Measurements from ENCODE around the gene WNK3. TPM values are rescaled to one million over a fixed set of nuclear protein-coding genes. Genes with fewer than 3 reads are reported as not detected.

The WNK3 gene
- total and polyA plus RNA-seq, 2 donors (not counting 3 experiments of a cell fraction or from before 2014, with no cell fraction given): 0.30 to 2.7 TPM

- dilution Hi-C loops (cut with MboI; ENCODE audit: extremely low pct_ligation_motif_present, low sequenced_read_pairs): no loop called here
- BruUV-seq (replicated peaks): no TSS peak
- peak; percentile 86 for FAIRE-seq
Observed at GRCh38 chrX:54178100-54178940, 179.5 kb downstream of the WNK3 start.

More at GRCh38 chrX:54178100-54178940, 179.5 kb downstream of the WNK3 start:
- intact Hi-C loops (cut with micrococcal nuclease): no loop called here
- no peaks in the 10 kb centered on the region for H3K27me3 ChIP-seq (ENCODE audit: control insufficient read depth in 2 of 2, insufficient read depth in 2 of 2, low read length in 2 of 2)
- peak overlapping the region; percentile 37 for H3K9ac ChIP-seq (replicated peaks; ENCODE audit: extremely low read depth, insufficient read depth, low read length)
- peak; percentile 79 for TF ChIP-seq JUN (IDR thresholded peaks at IDR 0.05; ENCODE audit: borderline replicate concordance, insufficient read depth, insufficient read length, low read depth)
- TF ChIP-seq EZH2 (IDR thresholded peaks at IDR 0.05; ENCODE audit: borderline replicate concordance, low read depth, low read length, severe bottlenecking): no peak
- no peak for TF ChIP-seq POLR2A (IDR thresholded peaks at IDR 0.05; ENCODE audit: low read depth, low read length)
- TF ChIP-seq CTCF (IDR thresholded peaks at IDR 0.05; ENCODE audit: extremely low read depth in 1 of 2, insufficient read depth in 1 of 2, low read depth in 1 of 2, low read length in 2 of 2): no peak
- TF ChIP-seq MAX (IDR thresholded peaks at IDR 0.05; ENCODE audit: insufficient read depth, insufficient read length): no peak
- no peak for TF ChIP-seq GATA2 (IDR thresholded peaks at IDR 0.05; ENCODE audit: insufficient read depth, insufficient read length, low read depth, low read length)
- no peak for TF ChIP-seq MYC (IDR thresholded peaks at IDR 0.05; ENCODE audit: low read depth, low read length)
- TF ChIP-seq POLR2AphosphoS5 (IDR thresholded peaks at IDR 0.05; ENCODE audit: insufficient read depth, low read depth, low read length): no peak
- TF ChIP-seq FOS (IDR thresholded peaks at IDR 0.05; ENCODE audit: borderline replicate concordance, insufficient read depth, low read length): peak; percentile 66
- peak; percentile 64 for DNase-seq (ENCODE audit: low read depth, low spot score)
- peaks cover 76% of the 10 kb centered on the region for H3K79me2 ChIP-seq (ENCODE audit: control insufficient read depth, insufficient read depth, low read length)
- H2AFZ ChIP-seq (ENCODE audit: low read depth, low read length): no peak overlapping the region
- ChIA-PET CTCF (interaction anchor here (0.6 to 2.5 kb wide), 4 partner anchors 10 to 136 kb away, joined by 3 to 7 read pairs (median 4); partner anchors contain the start of gene PHF8), POLR2A (interaction anchor here (0.8 kb wide), 1 partner anchor 85 kb away, joined by 3 read pairs; no protein-coding TSS in a partner anchor)
- H3K9me3 ChIP-seq (replicated peaks; ENCODE audit: control insufficient read depth, insufficient read depth, low read length): no peaks in the 10 kb centered on the region
- H3K27ac ChIP-seq (ENCODE audit: insufficient read depth, low read depth, low read length): peak overlapping the region; percentile 64
- H4K20me1 ChIP-seq (replicated peaks; ENCODE audit: control insufficient read depth, extremely low read depth, insufficient read depth, low read length): no peaks in the 10 kb centered on the region
- no peaks in the 10 kb centered on the region for H3K9me1 ChIP-seq (replicated peaks; ENCODE audit: control insufficient read depth, extremely low read depth, insufficient read depth, low read length)
- H3K36me3 ChIP-seq (ENCODE audit: control insufficient read depth in 2 of 2, extremely low read depth in 1 of 2, insufficient read depth in 2 of 2, low read length in 2 of 2): no peaks in the 10 kb centered on the region
- peaks cover 44% of the 10 kb centered on the region for H3K4me1 ChIP-seq (ENCODE audit: control insufficient read depth, extremely low read depth, insufficient read depth, low read length)
- H3K4me3 ChIP-seq (replicated peaks in 1 of 3; ENCODE audit: insufficient read depth in 1 of 3, low read depth in 1 of 3, low read length in 3 of 3): peak overlapping the region in 1 of 3 experiments; percentile 23
- H3K4me2 ChIP-seq (ENCODE audit: insufficient read depth, low read length): peak overlapping the region; percentile 85
